Measurements from ENCODE around the gene UGT1A8.
"Not testable (repeated sequence)": the region's sequence is repeated elsewhere in the genome, so short reads cannot be mapped to it uniquely, and the experiment has no call there.

UGT1A8 gene

GRCh38 chr2:233617476-233617875 is at the start of gene UGT1A8:
TSS of gene UGT1A8 (plus strand) at chr2:233617633. CDS start at chr2:233617708, 75 bp downstream.
- DNase-seq: not testable (repeated sequence)

GRCh38 chr2:233571001-233571400 is 46.4 kb upstream of the UGT1A8 start:
- DNase-seq: no peak

GRCh38 chr2:233571462-233571861 is 46.0 kb upstream of the UGT1A8 start:
- no peak for DNase-seq

GRCh38 chr2:233572468-233572867 is 45.0 kb upstream of the UGT1A8 start:
- no peak for DNase-seq

GRCh38 chr2:233577341-233577740 is 40.1 kb upstream of the UGT1A8 start:
- DNase-seq: not testable (repeated sequence)

- not testable (repeated sequence) for DNase-seq
Observed at GRCh38 chr2:233583217-233583965, 34.0 kb upstream of the UGT1A8 start.

- no peak for DNase-seq
Observed at GRCh38 chr2:233584210-233584609, 33.2 kb upstream of the UGT1A8 start.

- DNase-seq: no peak
Observed at GRCh38 chr2:233588400-233588799, 29.0 kb upstream of the UGT1A8 start.

- DNase-seq: not testable (repeated sequence)
Observed at GRCh38 chr2:233592706-233593105, 24.7 kb upstream of the UGT1A8 start.

GRCh38 chr2:233593201-233593600 is 24.2 kb upstream of the UGT1A8 start:
- DNase-seq: no peak

GRCh38 chr2:233597522-233597921 is 19.9 kb upstream of the UGT1A8 start:
- DNase-seq: no peak

- DNase-seq: no peak
Observed at GRCh38 chr2:233598952-233599351, 18.5 kb upstream of the UGT1A8 start.

- DNase-seq: no peak
Observed at GRCh38 chr2:233600386-233600785, 17.0 kb upstream of the UGT1A8 start.

- no peak for DNase-seq
Observed at GRCh38 chr2:233602076-233602475, 15.4 kb upstream of the UGT1A8 start.

GRCh38 chr2:233603520-233603919 is 13.9 kb upstream of the UGT1A8 start:
- no peak for DNase-seq

- DNase-seq: no peak
Observed at GRCh38 chr2:233604826-233605225, 12.6 kb upstream of the UGT1A8 start.

GRCh38 chr2:233605680-233606079 is 11.8 kb upstream of the UGT1A8 start:
- DNase-seq: no peak

GRCh38 chr2:233611284-233611683 is 6.1 kb upstream of the UGT1A8 start:
- DNase-seq: no peak

- no peak for DNase-seq
Observed at GRCh38 chr2:233620204-233620603, 2.8 kb downstream of the UGT1A8 start.

GRCh38 chr2:233621863-233622262 is 4.4 kb downstream of the UGT1A8 start:
- not testable (repeated sequence) for DNase-seq

GRCh38 chr2:233627331-233628025 is 10.0 kb downstream of the UGT1A8 start:
- no peak for DNase-seq

- DNase-seq: not testable (repeated sequence)
Observed at GRCh38 chr2:233636306-233636705, 18.9 kb downstream of the UGT1A8 start, which contains the start of gene UGT1A10. TSS of gene UGT1A10 (plus strand) at chr2:233636448. CDS start at chr2:233636523, 75 bp downstream.

GRCh38 chr2:233638836-233639235 is 21.4 kb downstream of the UGT1A8 start:
- no peak for DNase-seq

- DNase-seq: no peak
Observed at GRCh38 chr2:233639860-233640259, 22.4 kb downstream of the UGT1A8 start.
